ENCODE data around the gene F2RL2.

Gene F2RL2

GRCh38 chr5:76622973-76623596 is at the start of gene F2RL2:
F2RL2 (minus strand) TSS chr5:76623403; CDS start chr5:76623230, 173 bp downstream.
- no peak for DNase-seq (ENCODE audit: low read depth)

- no peak for DNase-seq (ENCODE audit: low read depth)
Observed at GRCh38 chr5:76672242-76672641, 49.0 kb upstream of the F2RL2 start.

GRCh38 chr5:76670508-76670907 is 47.3 kb upstream of the F2RL2 start:
- DNase-seq (ENCODE audit: low read depth) = no peak

GRCh38 chr5:76669245-76669644 is 46.0 kb upstream of the F2RL2 start:
- no peak for DNase-seq (ENCODE audit: low read depth)

GRCh38 chr5:76667495-76667894 is 44.3 kb upstream of the F2RL2 start:
- no peak for DNase-seq (ENCODE audit: low read depth)

DNA sequence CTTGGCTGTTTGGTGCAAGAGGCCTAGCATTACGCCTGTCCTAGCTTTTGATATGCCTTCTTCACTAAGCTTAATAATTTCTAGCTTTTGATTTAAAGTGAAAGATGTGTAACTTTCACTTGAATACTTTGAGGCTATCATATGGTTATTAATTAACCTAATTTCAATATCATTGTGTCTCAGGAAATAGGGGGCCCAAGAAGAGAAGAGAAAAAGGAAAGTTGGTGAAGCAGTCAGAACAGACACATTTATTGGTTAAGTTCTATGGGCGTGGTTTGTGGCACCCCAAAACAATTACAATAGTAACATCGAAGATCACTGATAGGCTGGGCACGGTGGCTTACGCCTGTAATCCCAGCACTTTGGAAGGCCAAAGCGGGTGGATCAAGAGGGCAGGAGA is 40.9 kb upstream of the F2RL2 start:
- DNase-seq (ENCODE audit: low read depth) = no peak

GRCh38 chr5:76663573-76663972 is 40.4 kb upstream of the F2RL2 start:
- no peak for DNase-seq (ENCODE audit: low read depth)

DNA sequence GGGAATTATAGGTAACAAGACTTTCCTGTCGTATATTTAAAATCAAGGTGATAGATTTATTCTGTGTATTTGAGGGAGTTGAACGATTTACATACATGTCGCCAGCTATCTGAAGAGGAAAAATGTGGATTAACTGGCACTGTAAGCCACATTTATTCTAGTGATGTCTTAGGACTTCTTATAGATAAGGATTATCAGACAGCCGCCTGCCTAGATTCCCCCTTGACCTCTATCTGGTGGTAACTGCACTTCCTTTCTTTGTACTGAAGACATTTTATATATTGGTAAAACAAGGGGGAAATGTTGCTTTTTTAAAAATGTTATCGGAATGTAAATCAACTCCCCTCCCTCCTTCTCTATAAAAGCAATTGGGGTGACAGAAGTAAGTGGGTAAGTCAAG is 39.3 kb upstream of the F2RL2 start:
- DNase-seq (ENCODE audit: low read depth) = no peak

GRCh38 chr5:76660360-76660759 is 37.2 kb upstream of the F2RL2 start:
- no peak for DNase-seq (ENCODE audit: low read depth)

DNA sequence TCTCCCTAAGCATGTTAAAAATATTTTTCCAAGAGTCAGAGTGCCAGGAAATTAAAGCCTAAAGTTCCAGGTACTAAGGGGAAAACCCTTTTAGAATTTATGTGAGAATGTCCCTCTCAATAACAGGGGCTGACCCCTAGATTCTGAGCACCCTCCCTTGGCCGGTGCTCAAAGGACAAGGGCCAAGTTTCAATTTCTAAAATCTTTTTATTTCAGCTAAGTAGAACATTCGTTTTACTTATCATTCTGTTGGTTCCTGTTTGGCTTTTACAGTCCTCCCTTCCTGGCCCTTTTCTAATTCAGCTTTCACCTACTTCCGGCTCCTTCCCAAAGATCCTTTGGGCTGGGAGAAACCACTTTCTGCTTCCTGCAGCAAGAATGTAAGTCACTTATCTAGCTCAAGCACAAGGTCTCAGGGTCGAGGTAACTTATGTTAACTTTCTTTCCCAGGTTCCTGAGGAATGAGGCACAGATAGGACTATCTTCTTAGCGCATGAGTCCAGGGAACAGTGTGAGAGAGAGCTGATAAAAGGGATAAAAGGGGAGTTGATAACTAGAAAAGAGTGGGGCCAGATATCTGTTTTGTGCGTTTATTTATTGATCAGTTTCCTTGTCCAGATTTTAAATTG is 34.6 kb upstream of the F2RL2 start:
- DNase-seq (ENCODE audit: low read depth) = no peak

- no peak for DNase-seq (ENCODE audit: low read depth)
Observed at GRCh38 chr5:76657091-76657490, 33.9 kb upstream of the F2RL2 start.

DNA sequence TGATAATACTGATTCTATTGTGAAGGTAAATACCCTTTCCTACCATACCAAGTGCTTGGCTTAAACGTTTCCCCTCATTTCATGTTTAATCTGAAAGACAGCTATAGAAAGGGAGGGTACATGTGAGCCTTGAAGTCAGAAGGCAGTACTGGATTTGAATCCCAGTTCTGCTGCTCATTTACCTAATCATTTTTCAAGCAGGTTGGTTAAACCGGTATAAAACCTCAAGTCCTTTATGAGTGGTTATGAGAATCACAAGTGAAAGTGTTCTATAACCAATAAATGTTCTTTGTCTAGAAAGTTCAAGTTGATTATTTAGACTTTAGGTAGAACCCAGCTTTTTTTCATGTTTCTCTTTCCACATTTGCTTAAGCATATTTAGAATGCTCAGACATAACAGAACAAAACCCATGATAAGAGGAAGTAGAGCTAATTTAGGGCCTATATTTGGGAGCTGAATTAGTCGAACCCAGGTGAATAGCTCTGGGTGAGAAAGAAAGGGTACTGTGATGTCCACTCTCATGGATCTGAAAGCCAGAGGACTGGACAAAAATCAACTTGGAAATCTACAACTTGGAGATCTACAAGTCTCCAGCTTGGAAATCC is 29.7 kb upstream of the F2RL2 start:
- no peak for DNase-seq (ENCODE audit: low read depth)

DNA sequence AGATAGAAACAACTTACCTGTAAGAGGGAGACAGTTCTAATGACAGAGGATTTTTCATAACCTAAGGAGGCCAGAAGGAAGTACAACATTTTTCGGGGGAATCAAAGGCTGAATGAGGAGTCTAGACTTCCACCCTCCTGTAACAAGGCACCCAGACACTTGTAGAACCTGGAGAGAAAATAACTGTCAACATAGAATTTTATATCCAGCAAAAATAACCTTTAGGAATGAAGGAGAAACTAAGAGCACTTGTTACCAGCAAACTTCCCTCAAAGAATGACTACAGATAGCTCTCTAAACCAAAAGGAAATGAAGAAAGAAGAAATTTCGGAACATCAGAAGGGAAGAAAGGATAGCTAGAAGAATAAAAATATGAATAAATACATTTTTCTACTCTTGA is 25.9 kb upstream of the F2RL2 start:
- DNase-seq (ENCODE audit: low read depth) = no peak

DNA sequence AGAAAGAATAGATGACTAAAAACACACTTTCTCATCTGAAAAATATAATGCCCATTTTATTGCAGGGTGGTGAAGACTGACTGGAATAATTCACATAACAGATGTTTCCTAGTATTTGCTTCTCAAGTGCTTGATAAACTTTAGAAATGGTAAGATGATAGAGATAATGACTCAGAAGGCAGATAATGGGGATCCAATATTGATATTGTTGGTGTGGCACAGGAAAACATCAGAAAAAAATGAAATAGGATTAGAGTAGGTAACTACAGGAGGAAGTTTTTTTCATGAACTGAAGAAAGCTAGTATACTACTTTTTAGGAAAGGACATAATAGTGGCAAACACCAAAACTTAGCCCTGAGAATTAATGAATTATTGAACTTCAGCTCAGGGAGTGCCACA is 20.2 kb upstream of the F2RL2 start:
- no peak for DNase-seq (ENCODE audit: low read depth)

DNA sequence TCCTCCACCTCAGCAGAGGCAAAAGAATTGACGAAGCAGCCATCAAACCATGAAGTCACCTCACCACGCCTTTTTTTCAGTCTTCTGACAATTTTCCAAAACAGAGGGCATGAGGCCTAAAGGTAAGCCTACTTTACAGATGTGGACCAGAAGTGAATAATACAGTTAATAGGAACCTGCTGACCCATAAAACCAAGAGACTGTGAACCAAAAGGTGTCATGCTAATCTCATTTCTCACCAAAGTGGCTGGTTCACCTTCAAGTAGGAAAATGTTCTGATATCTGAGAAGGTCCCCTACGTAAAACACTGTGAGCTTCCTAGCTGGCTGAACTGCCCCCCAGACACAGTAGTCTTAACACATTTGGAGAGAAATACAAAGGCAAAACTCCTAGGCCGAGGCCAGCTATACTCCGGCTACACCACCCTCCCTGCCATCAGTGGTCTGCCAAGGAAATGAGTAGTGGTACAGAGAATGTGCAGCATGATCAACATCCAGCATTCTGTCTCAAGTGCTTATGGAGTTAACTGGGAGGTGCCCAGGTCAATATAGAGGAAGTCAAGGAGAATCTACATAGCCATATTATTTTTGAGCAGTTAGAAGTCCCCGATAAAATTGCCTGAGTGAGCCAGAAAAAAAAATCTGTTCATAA is 19.3 kb upstream of the F2RL2 start:
- DNase-seq (ENCODE audit: low read depth) = no peak

DNA sequence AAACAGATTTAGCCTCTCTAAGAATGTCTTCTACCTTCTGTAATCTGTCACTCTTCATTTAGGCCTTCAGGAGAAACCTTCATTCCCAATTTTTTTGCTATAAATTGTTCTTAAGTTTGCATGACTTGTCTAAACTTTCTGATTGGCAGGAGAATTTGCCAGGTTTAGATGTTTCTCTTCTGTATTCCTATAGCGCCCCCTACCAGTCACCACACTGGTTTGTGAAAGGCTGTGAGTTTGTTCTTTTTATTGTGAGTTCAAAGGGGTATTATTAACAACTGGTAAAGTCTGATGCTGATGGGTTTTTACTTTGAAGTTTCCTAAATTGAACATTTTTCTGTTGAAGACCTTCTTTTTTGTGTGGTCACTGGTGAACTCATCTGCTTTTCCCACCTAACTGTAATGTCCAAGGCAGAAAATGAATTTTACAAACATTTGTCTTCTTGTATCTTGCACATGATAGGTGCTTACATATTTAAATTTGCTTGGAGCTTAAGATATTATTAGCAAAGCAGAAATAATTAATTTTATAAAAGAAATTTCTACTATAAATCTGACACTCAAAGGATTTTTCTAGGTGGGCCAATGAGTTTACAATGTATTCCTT is 18.4 kb upstream of the F2RL2 start:
- DNase-seq (ENCODE audit: low read depth) = peak; percentile 19

- DNase-seq (ENCODE audit: low read depth) = no peak
Observed at GRCh38 chr5:76638479-76638878, 15.3 kb upstream of the F2RL2 start.

GRCh38 chr5:76637490-76637889 is 14.3 kb upstream of the F2RL2 start:
- DNase-seq (ENCODE audit: low read depth) = no peak

- DNase-seq (ENCODE audit: low read depth) = no peak
Observed at GRCh38 chr5:76634661-76635060, 11.5 kb upstream of the F2RL2 start.

DNA sequence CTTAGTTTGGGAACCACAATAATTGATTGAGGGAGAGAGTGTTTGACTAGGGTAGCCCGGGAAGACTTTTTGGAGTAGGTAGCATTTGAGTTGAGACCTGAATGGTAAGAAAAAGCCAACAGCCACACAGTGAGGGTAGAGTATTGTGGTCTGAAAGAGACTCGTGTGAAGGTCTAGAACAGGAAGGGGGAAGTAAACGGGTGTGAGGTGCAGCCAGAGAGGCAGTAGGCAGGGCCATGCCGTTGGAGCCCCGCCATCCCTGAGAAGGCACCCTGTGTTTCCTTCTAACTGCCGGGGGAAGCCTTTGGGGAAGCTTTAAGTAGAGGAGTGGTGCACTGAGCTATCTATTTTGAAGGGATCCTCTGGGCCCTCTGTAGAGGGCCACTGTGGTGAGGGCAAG is 3.5 kb upstream of the F2RL2 start:
- no peak for DNase-seq (ENCODE audit: low read depth)

DNA sequence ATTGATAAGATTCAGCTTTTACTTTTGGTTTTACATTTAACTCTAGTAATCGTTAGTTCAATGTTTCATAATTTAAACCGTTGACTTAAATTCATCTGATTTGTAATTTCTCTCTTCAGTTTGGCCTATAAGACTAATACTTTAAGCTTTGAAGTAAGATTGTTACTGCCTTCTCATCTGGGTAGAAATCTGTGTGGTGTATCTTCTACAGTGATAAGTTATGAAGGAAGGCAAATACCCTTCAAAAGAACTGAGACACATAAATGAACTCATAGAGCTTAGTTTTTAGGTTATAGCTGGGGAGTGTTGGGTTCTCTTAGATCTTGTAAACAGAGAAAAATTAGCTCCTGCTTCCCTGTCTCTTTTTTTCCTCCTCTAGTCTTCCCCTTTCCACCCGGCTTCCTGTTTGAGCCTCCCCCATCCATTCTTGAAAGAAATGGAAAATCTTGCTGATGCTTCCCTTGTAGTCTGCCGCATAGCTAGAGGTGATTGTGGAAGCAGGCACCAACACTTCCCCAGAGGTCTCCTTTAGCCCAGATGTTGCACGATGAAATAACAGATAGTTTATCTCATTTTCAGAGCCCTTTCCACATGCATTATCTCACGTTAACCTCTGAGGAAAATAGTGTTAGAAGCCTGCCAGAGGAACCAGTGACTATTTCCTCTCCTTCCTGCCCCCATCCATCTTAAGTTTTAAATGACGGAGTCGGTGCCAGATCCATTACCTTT is 2.0 kb upstream of the F2RL2 start:
- no peak for DNase-seq (ENCODE audit: low read depth)

DNA sequence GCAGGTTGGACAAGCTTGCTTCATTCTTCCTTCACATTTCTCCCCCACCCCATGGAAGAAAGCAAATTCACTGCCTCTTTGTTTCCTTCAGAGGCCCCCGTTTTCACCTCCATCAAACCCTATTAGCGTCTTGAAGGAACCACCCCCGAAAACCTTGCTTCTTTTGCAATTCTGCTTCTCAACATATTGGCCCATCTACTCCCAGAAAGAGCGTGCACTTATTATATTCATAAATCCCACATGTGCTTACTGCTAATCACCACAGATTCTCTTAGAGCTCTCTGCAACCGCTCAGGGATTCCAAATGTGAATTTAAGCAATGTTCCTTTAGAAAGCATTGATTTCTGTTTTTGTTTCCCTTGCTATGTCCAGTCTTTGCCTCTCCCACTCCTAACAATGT is 1.1 kb downstream of the F2RL2 start:
- no peak for DNase-seq (ENCODE audit: low read depth)

All from stimulated activated CD8-positive, alpha-beta memory T cell treated with anti-CD3 and anti-CD28 coated beads, Interleukin-15, amount 100 ng/mL, for 24 hours (primary cell).